Suppressor macrophage (primary cell): ENCODE data around the gene RAB33A.
"Not testable (repeated sequence)": the region's sequence is repeated elsewhere in the genome, so short reads cannot be mapped to it uniquely, and the experiment has no call there.

Source experiments
- DNase-seq, 4 experiments: peaks; one replicate each; pipeline ENCODE4 v3.0.0-alpha.2; 2020 to 2022

Gene RAB33A

DNA sequence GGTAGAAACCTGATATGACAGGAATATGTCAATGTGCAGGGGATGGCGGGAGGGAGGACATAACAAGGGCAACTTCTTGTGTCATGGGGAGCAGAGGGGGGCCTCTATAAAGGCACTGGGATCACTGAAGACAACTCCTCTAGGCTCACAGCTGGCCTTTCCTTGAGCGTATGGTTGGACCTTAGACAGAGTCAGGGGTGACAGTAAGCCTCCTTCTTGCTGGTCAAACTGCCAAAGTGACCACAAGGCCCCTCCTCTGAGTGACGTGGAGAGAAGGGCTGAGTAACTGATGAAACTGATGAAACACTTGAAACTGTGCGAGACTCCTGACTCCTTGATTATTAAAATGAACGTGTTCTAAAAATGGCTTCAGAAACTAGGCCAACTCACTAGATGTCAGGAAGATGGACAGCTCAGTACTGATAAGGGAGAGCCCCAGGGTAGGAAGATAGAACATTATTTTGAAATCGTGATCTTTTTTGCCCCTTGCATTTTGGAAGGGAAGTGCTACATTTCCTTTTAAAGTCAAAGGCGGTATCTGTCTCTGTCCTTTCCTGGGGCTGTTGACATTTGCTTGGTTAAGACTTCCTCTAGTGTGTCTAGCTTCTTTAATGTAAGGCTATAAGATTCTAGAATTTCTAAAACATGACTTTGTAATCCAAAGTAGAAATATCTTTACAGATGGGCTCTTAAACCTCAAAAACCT is 1.6 kb downstream of the RAB33A start:
- peak; percentile 72 to 87 (median 78) for DNase-seq

DNA sequence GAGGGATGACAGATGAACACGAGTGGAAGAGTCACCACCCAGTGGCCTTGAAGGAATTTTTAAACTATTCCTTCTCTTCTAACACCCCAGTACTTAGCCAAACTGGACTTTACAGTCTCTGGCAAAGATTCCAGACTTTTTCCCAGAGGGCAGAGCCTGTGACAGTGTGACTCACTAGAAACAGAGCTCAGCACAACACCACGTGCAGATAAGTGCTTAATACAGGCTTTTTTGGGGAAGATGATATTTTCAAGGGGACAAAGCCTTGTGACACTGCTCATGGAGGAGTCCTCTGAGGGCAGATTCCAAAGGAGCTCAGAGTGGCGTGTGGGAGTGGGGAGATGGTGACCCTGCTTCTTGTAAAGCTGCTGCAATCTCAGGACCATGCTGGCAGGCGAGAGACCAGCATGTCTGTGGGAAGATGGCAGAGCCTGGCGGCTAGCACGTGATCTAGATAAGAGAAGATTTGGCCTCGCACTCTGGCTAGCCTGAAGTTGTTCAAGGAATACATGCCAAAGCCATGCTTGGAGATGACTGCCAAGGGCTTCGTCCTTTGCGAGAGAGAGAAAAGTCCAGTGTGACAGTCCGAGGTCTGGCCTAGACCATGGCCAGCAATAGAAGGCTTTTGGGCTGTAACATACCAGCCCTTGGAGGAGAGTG is 2.4 kb downstream of the RAB33A start:
- DNase-seq, result peak; percentile 67 to 85 (median 78)

DNA sequence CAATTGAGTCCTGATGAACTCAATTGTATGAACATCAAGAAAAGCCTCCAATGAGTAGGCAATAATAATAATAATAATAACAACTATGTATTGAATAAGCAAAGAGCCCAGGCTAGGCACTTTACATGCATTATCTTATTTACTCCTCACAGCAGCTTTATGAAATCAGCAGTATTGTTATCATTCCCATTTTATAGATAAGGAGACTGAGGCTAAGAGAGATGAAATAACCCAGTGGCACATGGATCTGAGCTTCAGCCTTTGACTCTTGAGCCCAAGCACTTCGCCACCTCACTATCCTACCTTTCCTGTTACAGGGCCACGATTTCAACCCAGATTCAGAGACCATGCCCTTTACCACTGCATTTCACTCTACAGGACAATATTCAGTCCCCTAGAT is 3.2 kb downstream of the RAB33A start:
- no peak for DNase-seq

- peak in 1 of 4 experiments; percentile 25 for DNase-seq
These were observed 4.6 kb downstream of the RAB33A start for GRCh38 chrX:130176354-130176776.

DNA sequence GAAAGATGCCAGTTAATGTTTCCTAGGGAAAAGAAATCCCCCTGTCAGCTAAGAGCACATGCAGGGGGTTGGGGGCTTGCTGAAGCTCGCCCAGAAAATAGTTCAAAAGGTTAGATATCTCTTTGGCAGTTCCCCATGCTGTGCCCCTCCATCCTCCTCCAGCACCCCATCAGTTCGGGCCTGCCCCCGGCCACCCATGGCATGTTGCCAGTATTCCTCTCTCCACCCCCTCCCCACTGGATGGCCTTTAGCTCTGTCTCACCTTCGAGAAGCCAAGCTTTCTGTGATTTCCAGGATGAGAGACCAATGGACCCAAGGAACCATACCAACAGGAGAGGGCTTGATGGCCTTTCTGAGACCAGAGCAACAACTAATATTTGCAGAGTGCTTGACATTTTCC is 5.2 kb downstream of the RAB33A start:
- no peak for DNase-seq

DNA sequence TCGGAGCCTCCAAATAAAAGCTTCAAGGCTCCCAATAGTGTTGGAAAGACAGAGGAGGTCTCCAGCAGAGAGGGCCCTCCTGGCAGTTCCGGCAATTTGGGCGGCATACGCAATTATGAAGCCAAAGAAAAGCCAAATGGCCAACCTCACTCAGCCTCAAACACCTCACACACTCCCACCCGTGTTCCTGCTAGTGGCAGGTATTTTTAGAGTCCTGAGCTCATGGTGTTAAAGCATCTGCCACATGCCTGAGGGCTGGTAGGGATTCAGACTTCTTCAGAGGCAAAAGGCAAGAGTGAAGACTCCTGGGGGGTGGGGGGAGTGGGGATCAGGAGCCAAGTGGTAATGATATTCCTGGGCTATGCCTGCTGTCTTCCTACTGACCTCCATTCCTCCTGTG is 7.4 kb downstream of the RAB33A start:
- DNase-seq, result no peak

GRCh38 chrX:130179579-130180215 is 7.9 kb downstream of the RAB33A start:
- peak in 1 of 4 experiments; percentile 8 for DNase-seq

DNA sequence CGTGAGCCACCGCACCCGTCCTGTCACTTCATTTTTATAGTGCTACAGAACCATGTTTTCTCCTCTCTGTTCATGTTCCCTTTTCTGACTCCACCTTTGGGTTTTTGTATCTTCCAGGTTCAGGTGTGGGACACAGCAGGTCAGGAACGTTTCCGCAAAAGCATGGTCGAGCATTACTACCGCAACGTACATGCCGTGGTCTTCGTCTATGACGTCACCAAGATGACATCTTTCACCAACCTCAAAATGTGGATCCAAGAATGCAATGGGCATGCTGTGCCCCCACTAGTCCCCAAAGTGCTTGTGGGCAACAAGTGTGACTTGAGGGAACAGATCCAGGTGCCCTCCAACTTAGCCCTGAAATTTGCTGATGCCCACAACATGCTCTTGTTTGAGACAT is 12.4 kb downstream of the RAB33A start:
- DNase-seq, result no peak

GRCh38 chrX:130184857-130185256 is 13.1 kb downstream of the RAB33A start:
- no peak for DNase-seq

DNA sequence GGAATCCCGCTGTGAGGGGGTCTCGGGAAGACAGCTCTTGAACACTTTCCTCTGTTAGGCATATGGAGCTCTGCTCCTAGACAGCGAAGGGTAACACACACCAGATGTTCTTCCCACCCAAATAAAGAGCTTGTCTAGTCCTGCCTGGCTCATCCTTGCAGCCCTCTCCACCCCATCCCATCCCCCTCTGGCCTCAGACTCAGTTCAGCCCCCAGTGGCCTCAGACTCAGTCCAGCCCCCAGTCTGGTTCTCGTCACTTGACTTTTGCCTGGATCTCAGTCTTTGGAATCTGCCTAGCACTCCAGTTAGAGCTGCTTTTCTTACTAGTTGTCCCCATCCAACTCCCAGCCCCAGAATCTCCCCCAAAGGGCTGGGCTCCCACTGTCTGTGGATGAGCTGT is 14.9 kb downstream of the RAB33A start:
- DNase-seq, result no peak

DNA sequence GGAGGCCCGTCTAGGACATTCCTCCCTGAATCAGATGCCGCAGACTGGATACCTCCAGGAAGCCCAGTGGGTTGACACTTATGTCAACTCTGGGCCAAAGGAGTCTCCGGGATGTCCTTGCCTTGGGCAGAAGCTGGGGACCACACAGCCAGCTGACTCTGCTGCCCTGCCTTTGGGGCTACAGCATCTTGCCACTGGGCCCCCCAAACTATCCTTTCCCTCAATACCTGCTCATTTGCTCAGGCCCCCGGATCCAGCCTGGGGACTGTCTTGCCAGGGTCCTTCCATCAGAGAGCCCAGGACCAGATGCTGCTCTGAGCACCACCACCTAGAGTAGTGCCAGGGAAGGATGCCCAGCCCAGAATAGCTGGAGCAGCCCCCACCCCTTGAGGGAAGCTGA is 19.0 kb downstream of the RAB33A start:
- DNase-seq, result no peak

DNA sequence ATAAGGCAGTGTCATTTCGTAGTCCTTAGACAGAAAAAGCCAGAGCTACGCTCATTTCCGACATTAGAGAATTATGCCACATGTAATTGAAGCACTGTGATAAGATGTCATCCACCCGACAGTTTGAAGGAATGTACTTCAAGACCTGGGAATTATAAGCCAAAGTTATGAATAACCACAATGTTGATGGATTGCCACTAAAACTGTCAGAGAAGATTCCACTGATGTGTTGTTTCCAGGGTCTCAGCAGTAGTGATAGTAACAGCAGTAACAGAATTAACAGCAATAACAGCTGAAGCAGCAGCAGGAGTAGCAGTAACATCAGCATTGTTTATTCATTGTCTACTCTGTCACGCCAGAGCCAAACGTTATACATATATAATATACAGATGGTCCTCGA is 24.7 kb downstream of the RAB33A start:
- DNase-seq, result no peak

DNA sequence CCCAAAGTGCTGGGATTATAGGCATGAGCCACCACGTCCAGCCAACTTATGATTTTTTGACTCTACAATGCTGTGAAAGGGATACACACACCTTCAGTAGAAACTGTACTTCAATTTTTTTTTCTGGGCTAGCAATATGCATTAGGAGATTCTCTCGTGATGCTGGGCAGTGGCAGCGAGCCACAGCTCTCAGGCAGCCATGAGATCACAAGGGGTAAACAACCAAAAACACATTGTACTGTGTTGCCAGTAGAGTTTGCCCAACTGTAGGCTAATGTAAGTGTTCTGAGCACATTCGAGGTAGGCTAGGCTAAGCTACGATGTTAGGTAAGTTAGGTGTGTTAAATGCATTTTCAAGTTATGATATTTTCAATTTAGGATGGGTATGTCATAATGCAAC is 25.7 kb downstream of the RAB33A start:
- DNase-seq, result no peak

GRCh38 chrX:130204647-130205046 is 32.9 kb downstream of the RAB33A start:
- DNase-seq, result no peak

DNA sequence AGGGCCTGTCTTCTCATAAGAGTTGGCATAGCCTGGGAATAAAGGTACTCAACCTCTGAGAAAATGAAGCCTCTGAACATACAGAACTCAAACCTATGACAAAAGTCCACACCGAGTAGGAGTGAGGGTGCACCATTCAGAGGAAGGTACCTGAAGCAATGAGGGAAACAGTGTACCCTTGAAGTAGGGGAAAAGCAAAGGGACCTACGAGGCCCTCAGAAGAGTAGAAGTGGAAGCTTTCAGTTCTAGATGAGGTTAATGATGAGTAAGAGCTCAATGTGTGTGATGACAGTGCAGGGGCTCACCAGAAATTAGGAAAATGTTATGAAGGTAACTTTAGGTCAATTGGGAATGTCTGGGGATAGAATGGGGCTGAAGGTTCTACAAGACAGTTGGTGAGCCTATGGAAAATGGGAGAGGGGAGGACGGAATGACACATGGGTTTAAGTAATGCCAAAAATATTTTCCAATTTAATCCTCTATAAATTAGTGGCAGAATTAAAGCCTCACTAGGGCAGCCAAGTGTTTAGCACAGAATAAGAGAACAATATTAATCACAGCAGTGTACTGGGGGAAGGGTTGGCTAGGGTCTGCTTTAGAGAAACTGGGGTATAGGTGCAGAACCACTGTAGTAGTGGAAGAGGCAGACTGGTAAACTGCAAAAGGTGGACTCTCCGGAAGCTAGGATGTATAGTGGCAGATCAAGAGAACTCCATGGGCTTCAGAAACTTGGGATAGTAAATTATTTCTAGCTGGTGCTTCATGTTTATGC is 39.8 kb downstream of the RAB33A start:
- no peak for DNase-seq

DNA sequence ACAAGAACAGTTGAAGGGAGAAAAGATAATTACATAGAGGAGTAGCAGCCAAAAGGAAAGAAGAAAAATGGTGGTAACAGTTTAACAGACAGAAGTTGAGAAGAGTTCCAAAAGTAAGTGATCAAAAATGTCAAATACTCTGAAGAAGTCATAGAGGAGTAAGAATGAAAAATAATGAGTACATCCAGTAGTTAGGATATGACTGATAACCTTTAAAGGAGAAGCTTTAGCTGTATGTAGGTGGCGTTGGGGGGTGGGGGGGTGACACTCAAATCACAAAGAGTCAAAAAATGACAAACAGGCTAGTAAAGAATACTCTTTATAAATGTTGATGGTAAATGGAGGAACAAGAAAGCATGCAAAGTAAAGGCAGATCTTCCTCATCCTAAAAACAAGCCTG is 40.6 kb downstream of the RAB33A start:
- no peak for DNase-seq

GRCh38 chrX:130213376-130213775 is 41.6 kb downstream of the RAB33A start:
- DNase-seq, result no peak

GRCh38 chrX:130216320-130216719 is 44.6 kb downstream of the RAB33A start:
- DNase-seq, result no peak

GRCh38 chrX:130224810-130225209 is 53.0 kb downstream of the RAB33A start:
- DNase-seq, result peak in 1 of 4 experiments; percentile 11

DNA sequence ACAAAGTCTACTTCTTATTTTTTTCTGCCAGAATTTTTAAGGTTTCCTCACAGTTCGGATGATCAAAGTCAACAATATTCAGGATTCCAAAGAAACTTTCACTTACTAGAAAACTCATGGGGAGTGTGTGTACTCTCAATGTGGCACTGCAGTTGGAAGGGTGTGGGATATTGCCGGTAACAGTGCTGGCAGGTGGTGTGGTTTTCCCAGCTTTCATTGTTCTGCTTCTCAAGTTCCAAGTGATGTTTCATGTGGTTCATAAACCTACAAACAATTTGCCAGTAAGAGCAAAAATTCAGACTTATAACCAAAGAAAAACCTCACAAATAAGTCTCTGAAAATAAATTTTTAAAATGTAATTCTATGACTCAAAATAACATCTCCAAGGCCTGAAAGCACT is 57.1 kb downstream of the RAB33A start:
- no peak for DNase-seq

DNA sequence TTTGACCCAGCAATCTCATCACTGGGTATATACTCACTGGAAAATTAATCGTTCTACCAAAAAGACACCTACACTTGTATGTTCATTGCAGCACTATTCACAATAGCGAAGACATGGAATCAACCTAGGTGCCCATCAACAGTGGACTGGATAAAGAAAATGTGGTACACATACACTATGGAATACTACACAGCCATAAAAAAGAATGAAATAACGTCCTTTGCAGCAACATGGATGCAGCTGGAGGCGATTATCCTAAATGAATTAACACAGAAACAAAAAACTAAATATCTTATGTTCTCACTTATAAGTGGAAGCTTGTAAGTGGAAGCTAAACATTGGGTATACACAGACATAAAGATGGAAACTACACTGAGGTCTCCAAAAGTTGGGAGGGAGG is 59.4 kb downstream of the RAB33A start:
- not testable (repeated sequence) for DNase-seq
